Activated CD8-positive, alpha-beta memory T cell treated with anti-CD3 and anti-CD28 coated beads for 1 hour (primary cell): ENCODE measurements around the gene PIAS4.

ENCODE experiments used
- DNase-seq, 2 donors: peaks; one replicate each; pipeline ENCODE4 v3.0.0-alpha.2; 2020; ENCODE audit warnings: low read depth in 1 of 2; ENCODE audit errors: extremely low read depth in 1 of 2

The PIAS4 gene

GRCh38 chr19:3977242-3978143, 30.0 kb upstream of the PIAS4 start:
- no peak for DNase-seq

GRCh38 chr19:3978145-3978544, 29.4 kb upstream of the PIAS4 start:
- no peak for DNase-seq

GRCh38 chr19:3979289-3979673, 28.3 kb upstream of the PIAS4 start:
- no peak for DNase-seq

GRCh38 chr19:3979674-3980352, 27.7 kb upstream of the PIAS4 start:
- no peak for DNase-seq

- DNase-seq: no peak
These were observed 26.9 kb upstream of the PIAS4 start for GRCh38 chr19:3980353-3981251.

GRCh38 chr19:3981373-3981735, 26.2 kb upstream of the PIAS4 start:
- no peak for DNase-seq

- DNase-seq: no peak
These were observed 25.5 kb upstream of the PIAS4 start for GRCh38 chr19:3981736-3982681.

GRCh38 chr19:3982701-3983541, 24.6 kb upstream of the PIAS4 start:
- DNase-seq: no peak

- DNase-seq: no peak
These were observed 24.0 kb upstream of the PIAS4 start for GRCh38 chr19:3983542-3983914.

GRCh38 chr19:3983936-3984583, 23.5 kb upstream of the PIAS4 start:
- no peak for DNase-seq

GRCh38 chr19:3984584-3984907, 23.0 kb upstream of the PIAS4 start:
- no peak for DNase-seq

- peak; percentile 86 to 87 for DNase-seq
These were observed 22.5 kb upstream of the PIAS4 start, which contains the start of gene EEF2 for GRCh38 chr19:3984908-3985642. TSS of gene EEF2 (minus strand) at chr19:3985463. CDS start at chr19:3985380, 83 bp downstream.

GRCh38 chr19:3985643-3986259, 21.8 kb upstream of the PIAS4 start:
- DNase-seq: no peak

GRCh38 chr19:3986260-3987041, 21.1 kb upstream of the PIAS4 start:
- peak in 1 of 2 donors; percentile 39 for DNase-seq

- DNase-seq: peak; percentile 76 to 81
These were observed 19.7 kb upstream of the PIAS4 start for GRCh38 chr19:3987619-3988371.

- no peak for DNase-seq
These were observed 16.8 kb upstream of the PIAS4 start for GRCh38 chr19:3990815-3991117.
